AML-193 (cell line): ENCODE results near the gene DOK5.

Source experiments
- DNase-seq, 2 experiments: peaks; one replicate each; lab custom pipeline; 2025; lab: John Stamatoyannopoulos, UW

Gene DOK5

GRCh38 chr20:54559890-54560289 is 84.5 kb downstream of the DOK5 start:
- DNase-seq: no peak

GRCh38 chr20:54560357-54560756 is 85.0 kb downstream of the DOK5 start:
- DNase-seq: no peak

DNA sequence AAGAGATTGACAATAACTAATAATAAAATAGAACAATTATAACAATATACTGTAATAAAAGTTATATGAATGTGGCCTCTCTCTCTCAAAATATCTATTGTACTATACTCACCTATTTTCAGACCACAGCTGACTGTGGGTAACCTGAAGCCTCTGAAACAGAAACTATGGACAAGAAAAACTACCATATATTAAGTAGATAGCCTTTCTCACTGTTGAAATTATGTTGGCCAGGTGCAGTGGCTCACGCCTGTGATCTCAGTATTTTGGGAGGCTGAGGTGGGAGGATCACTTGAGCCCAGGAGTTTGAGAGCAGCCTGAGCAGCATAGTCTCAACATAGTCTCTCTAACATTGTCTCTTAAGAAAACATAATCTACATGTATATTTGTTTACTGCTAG is 89.9 kb downstream of the DOK5 start:
- no peak for DNase-seq

DNA sequence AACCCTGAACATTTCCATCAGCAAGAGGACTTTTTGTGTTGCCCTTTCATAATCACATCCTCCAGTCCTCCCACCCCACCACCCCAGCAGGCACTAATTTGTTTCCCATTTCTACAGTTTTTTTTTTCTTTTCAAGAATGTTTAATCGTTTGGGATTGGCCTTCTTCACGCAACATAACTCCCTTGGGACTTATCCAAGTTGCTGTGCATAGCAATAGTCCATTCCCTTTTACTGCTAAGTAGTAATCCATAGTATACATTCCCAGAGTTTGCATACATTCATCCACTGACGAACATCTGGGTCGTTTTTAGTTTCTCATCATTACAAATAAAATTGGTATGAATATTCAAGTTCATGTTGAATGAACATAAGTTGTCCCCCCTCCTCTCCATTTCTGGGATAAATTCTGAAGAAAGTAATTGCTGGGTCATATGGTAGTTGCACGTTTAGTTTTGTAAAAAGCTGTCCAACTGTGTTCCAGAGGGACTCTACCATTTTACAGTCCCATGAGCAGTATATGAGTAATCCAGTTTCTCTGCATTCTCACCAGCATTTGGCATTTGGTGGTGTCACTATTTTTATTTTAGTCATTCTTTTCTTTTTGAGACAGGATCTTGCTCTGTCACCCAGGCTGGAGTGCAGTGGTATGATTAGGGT is 90.8 kb downstream of the DOK5 start:
- DNase-seq: no peak

- no peak for DNase-seq
These were observed 95.2 kb downstream of the DOK5 start for GRCh38 chr20:54570561-54570960.

GRCh38 chr20:54572665-54573435 is 97.5 kb downstream of the DOK5 start:
- DNase-seq: no peak

DNA sequence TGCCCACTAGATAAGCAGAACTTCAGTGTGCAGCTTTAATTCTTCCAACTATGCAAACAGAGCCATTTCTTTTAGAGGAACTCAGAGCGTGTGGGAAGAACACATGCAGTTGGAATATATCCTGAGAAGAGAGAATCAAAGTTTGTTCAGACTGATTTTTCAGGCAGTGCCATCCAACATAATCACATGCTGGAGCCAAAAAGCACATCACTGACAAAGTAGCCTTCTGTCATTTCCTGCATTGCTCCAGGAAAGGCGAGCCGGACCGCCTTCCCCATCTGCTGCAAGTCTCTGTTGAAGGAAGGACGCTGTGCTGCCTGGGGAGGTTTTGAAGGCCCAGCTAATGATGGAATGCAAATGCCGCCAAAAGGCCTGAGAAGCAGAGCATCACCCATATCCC is 98.4 kb downstream of the DOK5 start:
- DNase-seq: no peak

DNA sequence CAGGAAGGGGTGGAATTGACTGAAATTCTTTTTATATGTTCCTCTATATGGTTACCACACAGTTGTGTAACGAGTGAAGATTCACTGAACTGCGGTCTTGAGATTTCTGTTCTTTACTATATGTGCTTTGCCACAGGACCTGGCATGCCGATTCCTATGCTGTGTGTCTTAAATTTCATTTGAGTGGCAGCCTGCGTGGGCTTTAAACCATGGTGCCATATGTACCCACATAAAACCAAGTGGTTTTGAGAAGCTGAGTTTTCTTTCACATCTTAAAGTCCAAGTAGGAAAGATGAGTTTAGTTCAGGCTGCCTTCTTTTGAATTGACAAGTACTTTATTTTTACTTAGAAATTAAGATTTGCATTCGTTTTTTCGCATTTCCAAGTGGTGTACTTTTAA is 101.1 kb downstream of the DOK5 start:
- DNase-seq: no peak

GRCh38 chr20:54577637-54578036 is 102.2 kb downstream of the DOK5 start:
- no peak for DNase-seq

GRCh38 chr20:54585217-54585616 is 109.8 kb downstream of the DOK5 start:
- DNase-seq: no peak

DNA sequence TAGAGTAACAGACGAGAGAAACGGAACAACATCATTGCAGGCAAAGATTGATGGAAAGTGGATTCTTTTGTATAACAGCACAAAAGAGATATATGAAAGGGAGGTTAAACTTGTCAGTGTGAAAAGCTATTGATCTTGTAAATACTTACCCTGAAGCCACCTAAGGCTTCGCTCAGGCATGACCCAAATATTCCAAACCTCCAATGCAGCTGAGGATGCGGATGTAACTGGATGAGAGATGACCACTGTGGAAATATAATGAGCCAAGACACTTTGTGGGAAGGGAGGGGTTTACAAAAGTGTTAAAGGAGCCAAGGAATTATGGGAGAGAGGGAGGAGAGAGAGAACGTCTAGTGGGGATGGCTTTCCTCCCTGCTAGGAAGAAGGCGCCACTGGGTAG is 112.0 kb downstream of the DOK5 start:
- no peak for DNase-seq

DNA sequence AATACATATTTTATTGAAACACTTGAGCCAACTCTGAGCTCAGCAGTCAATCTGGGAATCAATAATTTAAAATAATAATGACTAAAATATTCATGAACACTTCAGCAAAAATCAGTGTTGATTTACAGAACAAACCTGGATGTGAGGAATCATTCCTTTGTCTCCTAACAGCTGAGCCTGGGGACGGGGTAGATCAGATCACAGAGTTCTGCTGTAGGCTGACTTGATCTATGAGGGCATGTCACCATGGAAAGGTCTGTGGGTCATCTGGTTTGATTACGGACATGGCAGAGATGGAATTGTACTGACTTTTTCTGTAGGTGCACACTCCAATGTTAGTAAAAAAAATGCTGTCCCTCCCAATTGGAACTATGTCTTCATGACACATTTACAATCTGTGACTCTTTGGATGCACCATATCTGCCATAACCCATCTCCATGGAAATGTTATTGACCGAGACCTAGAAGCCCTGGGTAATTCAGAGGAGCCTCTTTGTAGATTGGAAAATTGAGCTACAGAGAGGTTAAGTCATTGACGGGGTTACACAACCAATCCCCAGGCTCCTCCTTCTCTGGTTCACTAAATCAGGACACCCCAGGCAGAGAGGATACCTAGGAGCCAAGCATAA is 114.1 kb downstream of the DOK5 start:
- DNase-seq: no peak

- no peak for DNase-seq
These were observed 115.5 kb downstream of the DOK5 start for GRCh38 chr20:54590856-54591255.

DNA sequence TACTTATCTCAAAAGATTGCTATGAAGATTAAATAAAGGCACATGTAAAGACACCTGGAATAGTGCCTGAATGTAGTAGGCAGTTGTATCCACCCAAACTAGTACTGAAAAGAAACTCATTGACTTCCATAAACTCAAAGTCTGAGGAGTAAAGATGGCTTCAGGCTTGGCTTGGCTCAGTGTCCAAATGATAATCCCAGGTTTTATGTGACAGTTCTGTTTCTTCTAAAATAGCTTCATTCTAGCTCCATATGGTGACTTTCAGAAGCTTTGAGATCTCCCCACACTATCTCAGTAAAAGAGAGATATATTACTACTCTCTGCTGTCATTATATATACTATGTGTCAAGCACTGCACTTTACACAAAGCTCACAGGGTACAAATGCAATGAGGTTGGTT is 121.3 kb downstream of the DOK5 start:
- no peak for DNase-seq

GRCh38 chr20:54598352-54598751 is 123.0 kb downstream of the DOK5 start:
- DNase-seq: no peak

DNA sequence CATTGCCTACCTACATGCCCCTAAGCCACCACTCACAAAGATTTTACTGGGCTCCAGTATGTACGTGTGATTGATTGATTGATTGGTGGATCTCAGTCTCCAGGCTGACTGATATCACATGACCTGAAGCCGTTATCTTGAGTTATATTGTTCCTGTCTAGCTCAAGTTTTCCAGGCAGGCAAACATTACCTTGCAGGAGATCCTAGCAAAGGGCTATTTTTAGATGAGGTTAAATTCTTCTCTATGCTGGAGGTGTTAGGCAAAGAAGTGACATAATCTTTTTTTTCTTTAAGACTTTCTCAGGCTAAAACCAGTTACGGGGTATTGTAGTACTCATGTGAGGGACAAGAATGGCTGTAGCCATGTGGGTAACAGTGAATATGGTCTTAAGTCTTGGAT is 125.2 kb downstream of the DOK5 start:
- DNase-seq: no peak

DNA sequence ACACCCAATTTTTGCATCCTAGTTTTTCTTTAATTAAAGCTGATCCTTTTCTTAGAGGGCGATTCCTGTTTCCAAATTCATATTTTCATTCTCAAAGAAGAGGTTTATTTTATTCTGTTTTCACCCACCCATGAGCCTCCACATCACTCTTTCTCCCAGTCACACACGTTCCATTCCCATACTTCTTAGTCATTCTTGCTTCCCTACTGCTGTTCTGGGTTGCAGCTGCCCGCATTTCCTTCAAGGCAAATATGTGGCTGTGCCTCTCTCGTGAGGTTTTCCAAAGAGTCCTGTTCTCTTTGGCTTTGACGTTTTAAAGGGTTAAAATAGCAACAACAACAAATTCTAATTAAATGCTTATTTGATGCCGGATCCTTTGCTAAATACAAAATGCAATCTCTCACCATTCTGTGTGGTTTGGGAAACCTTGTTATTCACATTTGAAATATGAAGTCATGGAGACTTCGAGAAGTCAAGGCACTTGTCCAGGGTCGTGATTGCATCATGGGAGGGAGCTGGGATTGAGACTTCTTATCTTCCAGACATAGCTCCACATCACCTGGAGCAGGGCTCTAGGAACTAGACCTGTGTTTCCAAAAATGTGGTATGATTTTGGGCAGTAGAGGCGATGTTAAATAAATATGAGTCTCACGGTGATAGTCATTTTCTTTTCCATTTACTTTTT is 126.6 kb downstream of the DOK5 start:
- no peak for DNase-seq

DNA sequence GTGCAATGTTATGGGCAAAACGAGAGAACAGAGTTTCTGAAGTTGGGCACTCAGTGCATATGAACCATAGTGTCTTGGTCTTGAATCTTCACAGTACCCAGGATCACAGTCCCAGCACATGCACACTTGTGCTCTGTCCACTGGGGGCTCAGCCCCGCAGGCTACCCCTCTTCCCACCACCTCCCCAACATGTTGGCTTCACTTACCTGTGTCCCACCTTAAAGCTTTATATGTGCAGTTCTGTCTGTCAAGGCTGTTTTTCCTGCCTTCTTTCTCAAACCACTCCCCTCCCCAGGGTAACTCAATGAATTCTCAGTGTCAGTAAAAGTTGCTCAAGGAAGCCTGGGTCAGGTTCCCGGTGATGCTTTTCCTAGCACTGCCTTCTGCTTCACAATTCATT is 129.9 kb downstream of the DOK5 start:
- no peak for DNase-seq

DNA sequence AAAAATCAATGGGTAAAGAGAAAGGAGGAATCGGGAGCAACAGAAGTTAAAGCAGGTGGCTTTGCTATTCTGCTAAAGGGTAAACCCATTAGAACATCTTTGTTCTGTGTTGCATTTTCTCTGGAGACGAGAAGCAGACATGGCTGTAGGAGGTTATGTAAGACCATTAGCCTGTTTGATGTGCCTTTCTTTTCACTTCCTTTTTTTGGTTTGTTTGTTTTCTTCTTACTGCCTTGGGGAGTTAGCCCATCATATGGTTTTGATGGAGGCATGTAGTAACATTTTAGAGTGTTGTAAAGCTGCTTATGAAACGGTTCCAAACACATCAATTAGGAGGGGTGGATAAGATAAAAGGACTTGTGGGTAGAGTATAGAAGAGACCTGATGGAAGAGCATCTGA is 131.0 kb downstream of the DOK5 start:
- DNase-seq: no peak

DNA sequence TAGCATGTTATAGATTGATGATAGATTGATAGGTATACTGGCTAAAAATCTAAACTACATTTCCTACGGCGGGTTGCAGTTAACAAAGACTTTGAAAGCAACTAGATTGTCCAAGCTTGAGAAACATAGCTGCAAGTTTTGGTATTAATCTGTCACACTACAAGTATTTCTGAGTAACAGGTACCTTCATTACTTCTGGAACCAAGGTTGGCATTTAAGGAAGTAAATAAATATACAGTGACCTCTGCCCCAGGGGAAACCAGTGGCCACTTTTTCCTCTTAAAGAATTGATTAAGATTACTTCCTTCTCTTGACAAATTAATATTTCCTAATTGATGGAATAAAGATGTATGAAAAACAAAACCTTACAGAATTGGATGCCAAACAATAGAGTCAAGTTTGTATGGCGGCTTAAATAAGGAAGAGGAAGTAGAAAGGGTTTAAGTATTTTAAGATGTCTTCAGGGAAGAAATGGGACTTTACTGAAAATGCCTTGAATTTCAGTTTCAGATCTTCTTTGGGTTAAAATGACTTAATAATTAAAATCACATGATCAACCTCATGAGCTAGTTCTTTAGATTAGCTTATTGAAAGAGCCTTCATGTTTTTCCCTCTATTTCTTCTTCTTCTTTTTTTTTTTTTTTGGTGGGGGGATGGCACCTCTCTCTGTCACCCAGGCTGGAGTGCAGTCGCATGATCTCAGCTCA is 132.8 kb downstream of the DOK5 start:
- DNase-seq: no peak

DNA sequence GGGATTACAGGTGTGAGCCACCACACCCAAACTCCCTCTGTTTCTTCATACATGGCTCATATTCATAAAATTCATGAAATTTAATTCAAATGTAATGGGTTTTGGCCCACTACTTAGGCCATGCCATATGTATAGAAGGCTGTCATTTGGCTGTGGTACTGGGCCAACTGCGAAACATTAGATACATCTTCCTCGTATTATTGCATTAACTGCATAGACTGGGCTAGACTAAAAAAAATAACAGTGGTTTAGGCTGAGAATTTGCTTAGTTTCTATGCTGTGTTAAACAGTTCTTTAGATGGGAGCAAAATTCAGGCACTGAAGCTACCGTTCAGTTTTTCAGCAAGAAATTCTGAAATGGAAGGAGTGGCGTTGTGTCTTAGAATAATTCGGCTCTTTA is 133.6 kb downstream of the DOK5 start:
- no peak for DNase-seq

- DNase-seq: no peak
These were observed 136.5 kb downstream of the DOK5 start for GRCh38 chr20:54611708-54612412.
